Measurements from ENCODE around the gene ULK4.

The ULK4 gene

DNA sequence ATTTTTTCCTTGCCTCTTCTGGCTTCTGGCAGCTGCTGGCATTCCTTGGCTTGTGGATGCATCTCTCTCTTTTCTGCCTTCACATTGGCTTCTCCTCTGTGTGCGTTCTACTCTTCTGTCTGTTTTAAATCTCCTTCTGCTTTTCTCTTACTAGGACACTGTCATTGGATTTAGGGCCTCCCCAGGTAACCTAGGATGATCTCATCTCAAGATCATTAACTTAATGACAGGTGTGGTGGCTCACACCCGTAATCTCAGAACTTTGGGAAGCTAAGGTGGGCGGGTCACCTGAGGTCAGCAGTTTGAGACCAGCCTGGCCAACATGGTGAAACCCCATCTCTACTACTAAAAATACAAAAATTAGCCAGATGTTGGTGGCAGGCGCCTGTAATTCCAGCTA lies 40.9 kb upstream of the ULK4 start:
- H3K4me3 ChIP-seq (ENCODE audit: low read depth in 1 of 2, low read length in 1 of 2): no peak overlapping the region
- H3K36me3 ChIP-seq: no peaks in the 10 kb centered on the region
- TF ChIP-seq, protein P1, sequence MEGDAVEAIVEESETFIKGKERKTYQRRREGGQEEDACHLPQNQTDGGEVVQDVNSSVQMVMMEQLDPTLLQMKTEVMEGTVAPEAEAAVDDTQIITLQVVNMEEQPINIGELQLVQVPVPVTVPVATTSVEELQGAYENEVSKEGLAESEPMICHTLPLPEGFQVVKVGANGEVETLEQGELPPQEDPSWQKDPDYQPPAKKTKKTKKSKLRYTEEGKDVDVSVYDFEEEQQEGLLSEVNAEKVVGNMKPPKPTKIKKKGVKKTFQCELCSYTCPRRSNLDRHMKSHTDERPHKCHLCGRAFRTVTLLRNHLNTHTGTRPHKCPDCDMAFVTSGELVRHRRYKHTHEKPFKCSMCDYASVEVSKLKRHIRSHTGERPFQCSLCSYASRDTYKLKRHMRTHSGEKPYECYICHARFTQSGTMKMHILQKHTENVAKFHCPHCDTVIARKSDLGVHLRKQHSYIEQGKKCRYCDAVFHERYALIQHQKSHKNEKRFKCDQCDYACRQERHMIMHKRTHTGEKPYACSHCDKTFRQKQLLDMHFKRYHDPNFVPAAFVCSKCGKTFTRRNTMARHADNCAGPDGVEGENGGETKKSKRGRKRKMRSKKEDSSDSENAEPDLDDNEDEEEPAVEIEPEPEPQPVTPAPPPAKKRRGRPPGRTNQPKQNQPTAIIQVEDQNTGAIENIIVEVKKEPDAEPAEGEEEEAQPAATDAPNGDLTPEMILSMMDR (IDR thresholded peaks at IDR 0.05): no peak
- H3K4me1 ChIP-seq (ENCODE audit: control insufficient read depth in 1 of 2, insufficient read depth in 1 of 2, low read depth in 1 of 2, low read length in 1 of 2): no peaks in the 10 kb centered on the region
- no peak overlapping the region for H3K27ac ChIP-seq
- no peaks in the 10 kb centered on the region for H3K9me3 ChIP-seq
- no peaks in the 10 kb centered on the region for H3K27me3 ChIP-seq

DNA sequence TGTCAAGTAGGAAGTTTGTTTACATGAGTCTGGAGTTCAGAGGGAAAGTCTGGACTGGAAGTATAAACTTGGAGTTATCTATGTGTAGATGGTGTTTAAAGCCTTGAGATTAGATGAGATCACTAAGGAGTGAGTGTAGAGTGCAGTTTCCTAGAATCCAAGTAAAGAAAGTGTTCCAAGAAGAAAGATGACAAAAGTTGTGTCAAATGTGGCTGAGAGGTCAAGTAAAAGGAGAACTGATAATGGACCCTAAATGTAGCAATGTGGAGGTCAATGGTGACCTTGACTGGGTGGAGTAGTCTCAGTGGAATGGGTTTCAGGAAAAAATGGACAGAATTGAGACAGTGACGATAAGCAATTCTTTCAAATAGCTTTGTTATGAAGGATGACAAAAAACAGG lies 39.9 kb upstream of the ULK4 start:
- Histone ChIP-seq H3K9me3 (no peaks in the 10 kb centered on the region), H3K4me1 (ENCODE audit: control insufficient read depth in 1 of 2, insufficient read depth in 1 of 2, low read depth in 1 of 2, low read length in 1 of 2) (no peaks in the 10 kb centered on the region), H3K36me3 (no peaks in the 10 kb centered on the region), H3K27me3 (no peaks in the 10 kb centered on the region), H3K4me3 (ENCODE audit: low read depth in 1 of 2, low read length in 1 of 2) (no peak overlapping the region), H3K27ac (no peak overlapping the region)
- TF ChIP-seq, protein P1 (IDR thresholded peaks at IDR 0.05): no peak

DNA sequence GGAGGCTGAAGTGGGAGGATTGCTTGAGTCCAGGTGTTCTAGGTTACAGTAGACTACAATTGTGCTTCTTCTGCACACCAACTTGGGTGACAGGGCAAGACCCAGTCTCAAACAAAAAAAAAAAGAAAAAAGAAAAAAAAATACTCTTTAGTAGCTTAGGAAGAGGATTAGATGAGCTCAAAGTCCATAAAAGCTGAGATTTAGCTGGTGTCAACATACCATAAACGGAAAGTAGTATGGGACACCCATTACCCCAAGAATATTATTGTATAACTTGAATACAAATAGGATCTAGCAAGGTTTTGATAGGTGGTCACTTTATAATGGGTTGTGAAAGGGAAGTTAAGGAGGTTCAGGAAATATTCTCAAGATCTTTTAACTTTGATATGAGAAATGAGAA lies 38.0 kb upstream of the ULK4 start:
- H3K4me1 ChIP-seq (ENCODE audit: control insufficient read depth in 1 of 2, insufficient read depth in 1 of 2, low read depth in 1 of 2, low read length in 1 of 2): no peaks in the 10 kb centered on the region
- H3K27me3 ChIP-seq: no peaks in the 10 kb centered on the region
- H3K36me3 ChIP-seq: no peaks in the 10 kb centered on the region
- no peak overlapping the region for H3K27ac ChIP-seq
- H3K9me3 ChIP-seq: no peaks in the 10 kb centered on the region
- TF ChIP-seq, protein P1 (IDR thresholded peaks at IDR 0.05): no peak
- H3K4me3 ChIP-seq (ENCODE audit: low read depth in 1 of 2, low read length in 1 of 2): no peak overlapping the region

DNA sequence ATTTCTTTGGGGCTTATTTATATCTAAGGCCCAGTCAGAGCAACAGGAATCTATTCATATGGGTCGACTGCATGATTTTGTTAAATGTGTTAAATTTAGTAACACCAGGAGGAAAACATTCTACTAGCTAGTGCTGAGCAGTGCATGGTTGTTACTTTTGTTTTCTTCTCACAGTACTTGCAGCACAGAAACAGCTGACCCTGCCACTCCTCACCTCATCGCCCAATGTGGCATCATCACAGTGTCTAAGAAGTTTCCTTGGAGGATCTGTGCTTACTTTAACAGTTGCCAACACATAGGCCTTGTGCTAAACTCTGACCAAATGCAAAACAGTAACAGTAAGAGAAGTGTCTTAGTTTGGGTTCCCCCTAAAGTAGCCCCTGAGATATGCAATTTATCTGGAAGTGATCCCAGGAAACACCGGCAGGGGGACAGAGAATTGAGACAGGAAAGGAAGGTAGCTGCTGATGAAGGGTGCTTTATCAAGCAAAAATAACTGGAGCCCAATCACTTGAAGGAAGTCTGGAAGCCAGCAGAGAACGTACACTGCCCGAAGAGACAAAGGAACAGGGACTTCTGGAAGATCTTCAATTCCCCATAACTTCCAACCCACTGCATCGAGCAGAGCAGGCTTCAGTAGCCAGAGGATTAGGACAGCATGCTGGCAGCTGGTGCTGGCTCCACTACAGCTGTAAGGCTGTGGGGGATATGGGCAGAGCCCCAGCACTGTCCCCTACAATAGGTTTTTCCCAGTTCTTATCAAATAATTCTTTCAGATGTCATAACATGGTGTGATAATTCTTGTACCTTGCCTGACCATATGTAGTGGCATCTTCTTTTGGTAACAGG lies 36.0 kb upstream of the ULK4 start:
- TF ChIP-seq, protein P1 (IDR thresholded peaks at IDR 0.05): no peak
- Histone ChIP-seq H3K9me3 (no peaks in the 10 kb centered on the region), H3K36me3 (no peaks in the 10 kb centered on the region), H3K4me3 (ENCODE audit: low read depth in 1 of 2, low read length in 1 of 2) (no peak overlapping the region), H3K27ac (no peak overlapping the region), H3K4me1 (ENCODE audit: control insufficient read depth in 1 of 2, insufficient read depth in 1 of 2, low read depth in 1 of 2, low read length in 1 of 2) (no peaks in the 10 kb centered on the region), H3K27me3 (no peaks in the 10 kb centered on the region)

DNA sequence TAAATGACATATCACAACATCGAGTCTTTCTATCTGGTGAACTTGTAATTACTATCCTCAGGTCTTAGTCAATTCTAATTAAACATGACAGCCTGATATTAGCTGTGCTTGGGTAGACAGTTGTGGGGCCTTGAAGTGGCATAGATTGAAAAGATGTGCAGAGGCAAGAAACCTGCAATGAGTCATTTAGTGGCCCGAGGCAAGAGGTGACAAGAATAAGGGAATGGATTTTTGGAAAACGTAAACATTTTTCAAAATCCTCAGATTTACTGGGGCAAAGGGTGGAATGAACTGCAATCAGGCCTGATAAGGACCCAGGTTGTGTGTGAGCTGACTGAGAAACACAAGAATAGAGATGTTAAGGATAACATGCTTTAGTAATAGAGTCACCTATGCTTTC lies 29.5 kb upstream of the ULK4 start:
- TF ChIP-seq, protein P1 (IDR thresholded peaks at IDR 0.05): no peak
- H3K9me3 ChIP-seq: no peaks in the 10 kb centered on the region
- H3K4me3 ChIP-seq (ENCODE audit: low read depth in 1 of 2, low read length in 1 of 2): no peak overlapping the region
- H3K27me3 ChIP-seq: no peaks in the 10 kb centered on the region
- no peak overlapping the region for H3K27ac ChIP-seq
- H3K4me1 ChIP-seq (ENCODE audit: control insufficient read depth in 1 of 2, insufficient read depth in 1 of 2, low read depth in 1 of 2, low read length in 1 of 2): peaks cover 9 to 12% of the 10 kb centered on the region in 2 experiments
- no peaks in the 10 kb centered on the region for H3K36me3 ChIP-seq

Data from neutrophil (primary cell).